Activated naive CD8-positive, alpha-beta T cell treated with anti-CD3 and anti-CD28 coated beads, Interleukin-2, amount 10 ng/mL, durations not matched to agents 7 days and 5 days (primary cell): Measurements from ENCODE around the gene OR11G2. TPM values are rescaled to one million over a fixed set of nuclear protein-coding genes. Genes with fewer than 3 reads are reported as not detected.

ENCODE experiments used
- total RNA-seq, 2 experiments: library from RNA; stranded (reverse); gene quantifications; one replicate each; pipeline ENCODE4 v1.2.3, GENCODE V29; 2021

OR11G2 gene
- total RNA-seq, 2 experiments from 2014 or later, result not detected

Other genes with a start within 250 kb of the OR11G2 start
- not detected for gene OR4K15, start 215.3 kb upstream of the OR11G2 start, total RNA-seq
- not detected for gene OR4Q2, start 188.7 kb upstream of the OR11G2 start, total RNA-seq
- not detected for gene OR4K14, start 171.6 kb upstream of the OR11G2 start, total RNA-seq
- not detected for gene OR4K13, start 154.9 kb upstream of the OR11G2 start, total RNA-seq
- gene OR4L1, start 130.9 kb upstream of the OR11G2 start, total RNA-seq, result not detected
- not detected for gene OR4K17, start 80.2 kb upstream of the OR11G2 start, total RNA-seq
- not detected for gene OR4N5, start 52.1 kb upstream of the OR11G2 start, total RNA-seq
- not detected for gene OR11H6, start 32.8 kb downstream of the OR11G2 start, total RNA-seq
- not detected for gene OR11H7, start 38.1 kb downstream of the OR11G2 start, total RNA-seq
- gene OR11H4, start 48.4 kb downstream of the OR11G2 start, total RNA-seq, result not detected
- gene TTC5, start 115.1 kb downstream of the OR11G2 start, total RNA-seq, result 10 to 100 TPM; 21.9 to 22.2 TPM
- 10 to 100 TPM; 35.0 to 39.5 TPM for gene CCNB1IP1, start 142.4 kb downstream of the OR11G2 start, total RNA-seq
- gene PARP2, start 152.7 kb downstream of the OR11G2 start, total RNA-seq, result 10 to 100 TPM; 28.3 to 32.7 TPM
- gene TEP1, start 222.6 kb downstream of the OR11G2 start, total RNA-seq, result 10 to 100 TPM; 57.9 to 68.3 TPM
- 1 to 10 TPM; 3.4 to 3.6 TPM for gene KLHL33, start 245.3 kb downstream of the OR11G2 start, total RNA-seq